Activated T-helper 17 cell treated with anti-CD3 and anti-CD28 coated beads, Interleukin-2, amount 50 U/mL, for 72 hours (primary cell): ENCODE results near the gene GSTM3. TPM values are rescaled to one million over a fixed set of nuclear protein-coding genes. Genes with fewer than 3 reads are reported as not detected.

Experiments used
- ATAC-seq: fragments of 150-1000 bp; cut with Tn5 transposase; replicated peaks from 2 replicates; pipeline ENCODE4 v1.10.0; 2021; ENCODE audit warnings: mild to moderate bottlenecking, moderate library complexity
- H3K27ac Mint-ChIP-seq: one replicate; pipeline ENCODE4 v1.8.0; 2022; ENCODE audit warnings: mixed read lengths
- H3K27me3 Mint-ChIP-seq: one replicate; pipeline ENCODE4 v1.8.0; 2022; ENCODE audit warnings: mixed read lengths
- H3K36me3 Mint-ChIP-seq: one replicate; pipeline ENCODE4 v1.8.0; 2022; ENCODE audit warnings: low read depth, mild to moderate bottlenecking, mixed read lengths
- H3K4me1 Mint-ChIP-seq: one replicate; pipeline ENCODE4 v1.8.0; 2022; ENCODE audit warnings: mixed read lengths
- H3K4me3 Mint-ChIP-seq: one replicate; pipeline ENCODE4 v1.8.0; 2022; ENCODE audit warnings: mild to moderate bottlenecking, mixed read lengths
- H3K9me3 Mint-ChIP-seq: one replicate; pipeline ENCODE4 v1.8.0; 2022; ENCODE audit warnings: mixed read lengths
- total RNA-seq, 2 donors: library from RNA; stranded (reverse); gene quantifications; one replicate each; pipeline ENCODE4 v1.2.3, GENCODE V29; 2022

GSTM3 gene
- total RNA-seq, 2 donors from 2014 or later = 8.9 to 30.2 TPM

GRCh38 chr1:109730666-109731065 is 10.2 kb downstream of the GSTM3 start:
- Mint-ChIP-seq H3K9me3 (no peaks in the 10 kb centered on the region), H3K4me3 (no peak overlapping the region), H3K36me3 (no peaks in the 10 kb centered on the region), H3K27me3 (peaks cover 12% of the 10 kb centered on the region), H3K4me1 (no peaks in the 10 kb centered on the region), H3K27ac (no peak overlapping the region)
- ATAC-seq = no peak

- ATAC-seq = no peak
- H3K27me3 Mint-ChIP-seq = peaks cover 12% of the 10 kb centered on the region
- no peaks in the 10 kb centered on the region for H3K36me3 Mint-ChIP-seq
Observed at GRCh38 chr1:109728870-109729269, 12.0 kb downstream of the GSTM3 start.

GRCh38 chr1:109726728-109727373 is 14.0 kb downstream of the GSTM3 start:
- Mint-ChIP-seq H3K27ac (no peak overlapping the region), H3K4me3 (no peak overlapping the region), H3K27me3 (peaks cover 12% of the 10 kb centered on the region), H3K36me3 (no peaks in the 10 kb centered on the region), H3K9me3 (no peaks in the 10 kb centered on the region), H3K4me1 (no peaks in the 10 kb centered on the region)
- ATAC-seq = no peak

More at GRCh38 chr1:109728870-109729269, 12.0 kb downstream of the GSTM3 start:
- Mint-ChIP-seq H3K4me3 (no peak overlapping the region), H3K27ac (no peak overlapping the region), H3K4me1 (no peaks in the 10 kb centered on the region), H3K9me3 (no peaks in the 10 kb centered on the region)

GRCh38 chr1:109726007-109726406 is 14.8 kb downstream of the GSTM3 start:
- peaks cover 12% of the 10 kb centered on the region for H3K27me3 Mint-ChIP-seq
- ATAC-seq = no peak
- H3K36me3 Mint-ChIP-seq = no peaks in the 10 kb centered on the region
- H3K4me3 Mint-ChIP-seq = no peak overlapping the region
- H3K9me3 Mint-ChIP-seq = no peaks in the 10 kb centered on the region
- no peak overlapping the region for H3K27ac Mint-ChIP-seq
- H3K4me1 Mint-ChIP-seq = no peaks in the 10 kb centered on the region

GRCh38 chr1:109725510-109725909 is 15.3 kb downstream of the GSTM3 start:
- no peak for ATAC-seq
- H3K27ac Mint-ChIP-seq = no peak overlapping the region
- H3K4me3 Mint-ChIP-seq = no peak overlapping the region
- no peaks in the 10 kb centered on the region for H3K9me3 Mint-ChIP-seq
- no peaks in the 10 kb centered on the region for H3K36me3 Mint-ChIP-seq
- H3K4me1 Mint-ChIP-seq = no peaks in the 10 kb centered on the region
- H3K27me3 Mint-ChIP-seq = peaks cover 12% of the 10 kb centered on the region

- Mint-ChIP-seq H3K4me1 (no peaks in the 10 kb centered on the region), H3K27me3 (peaks cover 12% of the 10 kb centered on the region), H3K9me3 (no peaks in the 10 kb centered on the region), H3K36me3 (no peaks in the 10 kb centered on the region), H3K4me3 (no peak overlapping the region), H3K27ac (no peak overlapping the region)
- ATAC-seq = no peak
Observed at GRCh38 chr1:109724933-109725332, 15.9 kb downstream of the GSTM3 start.

- H3K36me3 Mint-ChIP-seq = no peaks in the 10 kb centered on the region
- H3K27me3 Mint-ChIP-seq = peaks cover 9% of the 10 kb centered on the region
- H3K27ac Mint-ChIP-seq = no peak overlapping the region
- no peaks in the 10 kb centered on the region for H3K9me3 Mint-ChIP-seq
- H3K4me1 Mint-ChIP-seq = no peaks in the 10 kb centered on the region
- no peak for ATAC-seq
- H3K4me3 Mint-ChIP-seq = no peak overlapping the region
Observed at GRCh38 chr1:109722908-109723691, 17.7 kb downstream of the GSTM3 start.

GRCh38 chr1:109721971-109722370 is 18.9 kb downstream of the GSTM3 start:
- no peaks in the 10 kb centered on the region for H3K36me3 Mint-ChIP-seq
- H3K4me3 Mint-ChIP-seq = no peak overlapping the region
- H3K27ac Mint-ChIP-seq = no peak overlapping the region
- no peaks in the 10 kb centered on the region for H3K4me1 Mint-ChIP-seq
- H3K27me3 Mint-ChIP-seq = peaks cover 10% of the 10 kb centered on the region
- no peaks in the 10 kb centered on the region for H3K9me3 Mint-ChIP-seq
- ATAC-seq = no peak

GRCh38 chr1:109721042-109721441 is 19.8 kb downstream of the GSTM3 start:
- H3K4me1 Mint-ChIP-seq = no peaks in the 10 kb centered on the region

GRCh38 chr1:109719337-109719837 is 21.5 kb downstream of the GSTM3 start:
- Mint-ChIP-seq H3K9me3 (no peaks in the 10 kb centered on the region), H3K4me1 (no peaks in the 10 kb centered on the region), H3K27ac (no peak overlapping the region), H3K27me3 (peaks cover 16% of the 10 kb centered on the region), H3K36me3 (no peaks in the 10 kb centered on the region), H3K4me3 (no peak overlapping the region)
- peak; percentile 56 for ATAC-seq

More at GRCh38 chr1:109721042-109721441, 19.8 kb downstream of the GSTM3 start:
- H3K27me3 Mint-ChIP-seq = peaks cover 10% of the 10 kb centered on the region
- no peaks in the 10 kb centered on the region for H3K36me3 Mint-ChIP-seq
- no peak overlapping the region for H3K4me3 Mint-ChIP-seq
- H3K9me3 Mint-ChIP-seq = no peaks in the 10 kb centered on the region
- no peak overlapping the region for H3K27ac Mint-ChIP-seq
- no peak for ATAC-seq

- H3K9me3 Mint-ChIP-seq = no peaks in the 10 kb centered on the region
- ATAC-seq = no peak
- H3K27ac Mint-ChIP-seq = no peak overlapping the region
- no peaks in the 10 kb centered on the region for H3K4me1 Mint-ChIP-seq
- no peaks in the 10 kb centered on the region for H3K36me3 Mint-ChIP-seq
- H3K4me3 Mint-ChIP-seq = no peak overlapping the region
- H3K27me3 Mint-ChIP-seq = peaks cover 25% of the 10 kb centered on the region
Observed at GRCh38 chr1:109718495-109718894, 22.3 kb downstream of the GSTM3 start.

- H3K9me3 Mint-ChIP-seq = no peaks in the 10 kb centered on the region
- no peaks in the 10 kb centered on the region for H3K36me3 Mint-ChIP-seq
- no peaks in the 10 kb centered on the region for H3K4me1 Mint-ChIP-seq
- no peak for ATAC-seq
- H3K4me3 Mint-ChIP-seq = no peak overlapping the region
- peaks cover 28% of the 10 kb centered on the region for H3K27me3 Mint-ChIP-seq
- H3K27ac Mint-ChIP-seq = no peak overlapping the region
Observed at GRCh38 chr1:109717729-109718128, 23.1 kb downstream of the GSTM3 start.

GRCh38 chr1:109716570-109717090 is 24.2 kb downstream of the GSTM3 start:
- Mint-ChIP-seq H3K36me3 (no peaks in the 10 kb centered on the region), H3K4me1 (no peaks in the 10 kb centered on the region), H3K27ac (no peak overlapping the region), H3K9me3 (no peaks in the 10 kb centered on the region), H3K4me3 (no peak overlapping the region), H3K27me3 (peaks cover 28% of the 10 kb centered on the region)
- ATAC-seq = no peak

GRCh38 chr1:109716121-109716520 is 24.7 kb downstream of the GSTM3 start:
- H3K27ac Mint-ChIP-seq = no peak overlapping the region
- no peaks in the 10 kb centered on the region for H3K36me3 Mint-ChIP-seq
- H3K4me3 Mint-ChIP-seq = no peak overlapping the region
- H3K27me3 Mint-ChIP-seq = peaks cover 28% of the 10 kb centered on the region
- ATAC-seq = no peak
- no peaks in the 10 kb centered on the region for H3K9me3 Mint-ChIP-seq
- no peaks in the 10 kb centered on the region for H3K4me1 Mint-ChIP-seq
